Cardiac muscle cell (in vitro differentiated cells and primary cell): Measurements from ENCODE around the gene SOCS1. TPM values are rescaled to one million over a fixed set of nuclear protein-coding genes. Genes with fewer than 3 reads are reported as not detected.

Experiments used
- DNase-seq, 2 donors: peaks; one replicate each; pipeline versions ENCODE4 v3.0.0 to v3.0.0-alpha.2; 2010 to 2017; ENCODE audit warnings: low read depth in 1 of 2, low spot score in 1 of 2
- H3K27ac ChIP-seq: fragments of 200-600 bp; sonication (generic); 2 replicates; pipeline ENCODE4 v1.5.1; 2016
- H3K27me3 ChIP-seq: fragments of 200-600 bp; sonication (generic); 2 replicates; pipeline ENCODE4 v1.6.0; 2016; ENCODE audit warnings: control low read depth
- H3K36me3 ChIP-seq: fragments of 200-600 bp; sonication (generic); 2 replicates; pipeline ENCODE4 v1.5.1; 2016; ENCODE audit warnings: control low read depth
- H3K4me1 ChIP-seq: fragments of 200-600 bp; sonication (generic); 2 replicates; pipeline ENCODE4 v1.8.1; 2017; ENCODE audit warnings: low read depth, mild to moderate bottlenecking, mixed run types
- H3K4me3 ChIP-seq: fragments of 200-600 bp; sonication (generic); 2 replicates; pipeline ENCODE4 v1.5.1; 2016; ENCODE audit warnings: mild to moderate bottlenecking
- H3K9me3 ChIP-seq: fragments of 200-600 bp; sonication (generic); 2 replicates; pipeline ENCODE4 v1.5.1; 2017; ENCODE audit warnings: low read depth, mild to moderate bottlenecking, control low read depth
- polyA plus RNA-seq: library from polyadenylated mRNA; unstranded; fragments of >200 nt; fragmentation: Nextera tagmentation; extraction: Ambion mirVana; gene quantifications from 2 replicates; pipeline ENCODE4 v1.2.1, GENCODE V29; 2016
- total RNA-seq: library from RNA; depleted of rRNA; stranded (reverse); fragments of >200 nt; gene quantifications from 2 replicates; pipeline ENCODE4 v1.2.3, GENCODE V29; 2016
- TF ChIP-seq, protein P1 (sequence below): IDR thresholded peaks from 2 replicates; pipeline ENCODE4 v1.5.1; 2012; ENCODE audit warnings: low read depth, mild to moderate bottlenecking, low read length

Gene SOCS1
- total and polyA plus RNA-seq, 2 experiments from 2014 or later, result 3.6 to 11.0 TPM

- no peaks in the 10 kb centered on the region for H3K27me3 ChIP-seq
- H3K27ac ChIP-seq, result no peak overlapping the region
- peak in 1 of 2 donors; percentile 57 for DNase-seq
- no peaks in the 10 kb centered on the region for H3K36me3 ChIP-seq
- H3K4me1 ChIP-seq, result no peaks in the 10 kb centered on the region
- H3K4me3 ChIP-seq, result no peak overlapping the region
- H3K9me3 ChIP-seq, result no peaks in the 10 kb centered on the region
- TF ChIP-seq, protein P1, sequence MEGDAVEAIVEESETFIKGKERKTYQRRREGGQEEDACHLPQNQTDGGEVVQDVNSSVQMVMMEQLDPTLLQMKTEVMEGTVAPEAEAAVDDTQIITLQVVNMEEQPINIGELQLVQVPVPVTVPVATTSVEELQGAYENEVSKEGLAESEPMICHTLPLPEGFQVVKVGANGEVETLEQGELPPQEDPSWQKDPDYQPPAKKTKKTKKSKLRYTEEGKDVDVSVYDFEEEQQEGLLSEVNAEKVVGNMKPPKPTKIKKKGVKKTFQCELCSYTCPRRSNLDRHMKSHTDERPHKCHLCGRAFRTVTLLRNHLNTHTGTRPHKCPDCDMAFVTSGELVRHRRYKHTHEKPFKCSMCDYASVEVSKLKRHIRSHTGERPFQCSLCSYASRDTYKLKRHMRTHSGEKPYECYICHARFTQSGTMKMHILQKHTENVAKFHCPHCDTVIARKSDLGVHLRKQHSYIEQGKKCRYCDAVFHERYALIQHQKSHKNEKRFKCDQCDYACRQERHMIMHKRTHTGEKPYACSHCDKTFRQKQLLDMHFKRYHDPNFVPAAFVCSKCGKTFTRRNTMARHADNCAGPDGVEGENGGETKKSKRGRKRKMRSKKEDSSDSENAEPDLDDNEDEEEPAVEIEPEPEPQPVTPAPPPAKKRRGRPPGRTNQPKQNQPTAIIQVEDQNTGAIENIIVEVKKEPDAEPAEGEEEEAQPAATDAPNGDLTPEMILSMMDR, result no peak
These were observed 36.8 kb downstream of the SOCS1 start for GRCh38 chr16:11219178-11219577.

GRCh38 chr16:11218604-11218962 lies 37.4 kb downstream of the SOCS1 start:
- no peaks in the 10 kb centered on the region for H3K4me1 ChIP-seq
- H3K27me3 ChIP-seq, result no peaks in the 10 kb centered on the region
- H3K27ac ChIP-seq, result no peak overlapping the region
- no peak for DNase-seq
- H3K9me3 ChIP-seq, result no peaks in the 10 kb centered on the region
- TF ChIP-seq, protein P1, result peak; percentile 54
- no peak overlapping the region for H3K4me3 ChIP-seq
- no peaks in the 10 kb centered on the region for H3K36me3 ChIP-seq

DNA sequence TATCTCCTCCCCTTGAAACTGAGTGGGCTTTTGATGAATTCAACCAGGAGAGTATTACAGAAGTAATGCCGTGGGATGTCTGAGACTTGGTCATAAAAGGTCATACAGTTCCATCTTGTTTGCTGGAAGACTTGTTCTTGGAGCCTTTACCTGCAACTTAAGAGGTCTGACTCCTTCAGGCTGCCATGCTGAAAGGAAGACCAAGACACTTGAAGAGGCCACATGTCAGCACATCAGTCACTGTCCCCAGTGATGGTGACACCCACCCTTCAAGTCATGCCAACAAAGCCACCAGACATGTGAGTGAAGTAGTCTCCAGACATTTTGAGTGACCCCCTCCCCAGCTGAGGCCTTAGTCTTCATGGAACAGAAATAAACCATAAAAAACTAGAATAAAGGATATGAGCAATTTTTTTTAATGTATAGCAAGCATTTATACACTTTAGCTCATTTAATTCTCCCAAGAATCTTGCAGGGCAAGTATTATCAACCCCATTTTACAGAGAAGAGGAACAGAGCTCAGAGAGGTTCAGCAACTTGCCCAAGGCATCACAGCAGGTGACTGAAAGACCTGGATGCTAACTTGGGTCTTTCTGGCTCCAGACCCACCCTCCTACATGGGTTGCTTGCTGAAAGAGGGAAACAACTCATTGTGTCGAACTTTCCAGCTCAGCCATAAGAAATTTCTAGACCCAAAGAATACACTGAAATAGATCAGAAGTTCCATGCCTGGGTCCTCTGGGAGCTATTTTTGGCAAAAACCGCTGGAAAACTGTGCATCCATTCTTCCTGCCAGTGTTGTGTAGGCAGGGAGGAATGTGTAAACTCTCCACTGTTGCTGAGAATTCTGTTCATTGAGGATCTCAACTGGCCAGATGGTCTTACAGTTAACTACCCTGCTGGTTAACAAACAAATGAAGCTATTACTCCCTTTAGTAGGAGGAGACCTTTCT lies 38.1 kb downstream of the SOCS1 start:
- H3K36me3 ChIP-seq, result no peaks in the 10 kb centered on the region

GRCh38 chr16:11215935-11216556 lies 40.0 kb downstream of the SOCS1 start:
- Histone ChIP-seq H3K36me3 (no peaks in the 10 kb centered on the region), H3K4me3 (no peak overlapping the region), H3K27ac (no peak overlapping the region), H3K4me1 (no peaks in the 10 kb centered on the region), H3K9me3 (no peaks in the 10 kb centered on the region), H3K27me3 (no peaks in the 10 kb centered on the region)
- DNase-seq, result peak in 1 of 2 donors; percentile 39
- TF ChIP-seq, protein P1, result no peak

More for the DNA sequence above, 38.1 kb downstream of the SOCS1 start:
- DNase-seq, result no peak
- Histone ChIP-seq H3K9me3 (no peaks in the 10 kb centered on the region), H3K27me3 (no peaks in the 10 kb centered on the region), H3K4me3 (no peak overlapping the region), H3K4me1 (no peaks in the 10 kb centered on the region), H3K27ac (no peak overlapping the region)
- TF ChIP-seq, protein P1, result no peak

DNA sequence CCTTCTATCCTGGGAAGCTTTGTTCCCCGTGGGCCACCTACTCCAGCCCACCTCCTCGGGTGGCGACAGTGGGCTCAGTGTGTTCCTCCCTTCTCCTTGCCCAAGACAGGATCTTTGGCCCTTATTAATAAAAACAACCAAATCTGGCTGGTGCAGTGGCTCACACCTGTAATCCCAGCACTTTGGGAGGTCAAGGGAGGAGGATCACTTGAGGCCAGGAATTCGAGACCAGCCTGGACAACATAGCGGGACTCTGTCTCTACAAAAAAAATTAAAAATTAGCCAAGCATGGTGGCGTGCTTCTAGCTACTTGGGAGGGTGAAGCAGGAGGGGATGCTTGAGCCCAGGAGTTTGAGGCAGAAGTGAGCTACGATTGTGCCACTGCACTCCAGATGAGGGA lies 42.2 kb downstream of the SOCS1 start:
- H3K4me1 ChIP-seq, result no peaks in the 10 kb centered on the region
- H3K27ac ChIP-seq, result no peak overlapping the region
- no peak for DNase-seq
- H3K27me3 ChIP-seq, result no peaks in the 10 kb centered on the region
- no peak overlapping the region for H3K4me3 ChIP-seq
- H3K9me3 ChIP-seq, result no peaks in the 10 kb centered on the region
- TF ChIP-seq, protein P1, result no peak
- H3K36me3 ChIP-seq, result no peaks in the 10 kb centered on the region
